ENCODE results near the gene SP1. TPM values are rescaled to one million over a fixed set of nuclear protein-coding genes. Genes with fewer than 3 reads are reported as not detected.

The SP1 gene
- polyA plus RNA-seq, 2 donors = 21.6 to 22.3 TPM

DNA sequence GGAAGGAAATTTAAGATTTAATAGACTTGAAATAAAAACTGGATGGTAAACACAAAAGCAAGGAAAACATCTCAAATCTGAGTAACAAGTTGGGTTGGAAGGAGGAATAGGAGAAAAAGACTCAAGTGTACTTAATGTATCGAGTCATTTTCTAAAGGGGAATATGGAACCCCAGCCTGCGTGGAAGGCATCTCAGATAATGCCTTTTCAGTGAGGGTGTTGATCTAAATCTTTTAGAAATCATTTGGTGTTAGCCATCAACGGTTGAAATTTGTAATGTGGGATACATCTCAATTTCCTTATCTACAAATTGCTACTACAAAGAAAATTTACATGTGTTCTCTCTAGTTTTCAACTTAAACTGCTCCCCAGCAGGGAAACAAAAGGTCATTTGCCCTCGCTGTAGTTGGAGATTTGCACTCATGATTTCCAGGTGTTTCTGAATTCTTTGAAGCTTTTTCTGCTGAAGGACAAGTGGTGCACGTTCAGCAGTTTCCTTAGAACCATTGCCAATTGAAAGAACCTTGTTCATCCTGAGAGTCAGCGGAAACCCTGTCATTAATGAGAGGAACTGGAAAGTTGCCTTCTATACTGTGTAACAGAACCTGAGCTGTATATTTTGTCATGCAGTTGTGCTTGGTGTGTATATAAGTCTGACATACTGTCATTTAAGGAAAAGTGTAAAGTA, 74.1 kb downstream of the SP1 start:
- Histone ChIP-seq H3K36me3 (ENCODE audit: control insufficient read depth in 2 of 2, insufficient read depth in 2 of 2, low read length in 1 of 2) (peaks cover 8 to 23% of the 10 kb centered on the region in 2 donors), H3K9me3 (ENCODE audit: control insufficient read depth in 2 of 2, insufficient read depth in 1 of 2, low read depth in 1 of 2, low read length in 1 of 2) (no peaks in the 10 kb centered on the region), H3K4me3 (ENCODE audit: low read depth in 1 of 2, low read length in 2 of 2) (peak overlapping the region in 1 of 2 donors; percentile 85), H3K27me3 (ENCODE audit: control insufficient read depth in 1 of 2, insufficient read depth in 2 of 2, low read length in 2 of 2) (no peaks in the 10 kb centered on the region), H3K4me1 (ENCODE audit: control insufficient read depth in 2 of 2, insufficient read depth in 2 of 2, low read length in 1 of 2) (peaks cover 0 to 3% of the 10 kb centered on the region in 2 donors), H3K27ac (ENCODE audit: low read depth in 2 of 2, low read length in 1 of 2) (no peak overlapping the region)
- 17 to 19% methylated on average over 6 of the region's 6 CpGs for WGBS, 2 donors

DNA sequence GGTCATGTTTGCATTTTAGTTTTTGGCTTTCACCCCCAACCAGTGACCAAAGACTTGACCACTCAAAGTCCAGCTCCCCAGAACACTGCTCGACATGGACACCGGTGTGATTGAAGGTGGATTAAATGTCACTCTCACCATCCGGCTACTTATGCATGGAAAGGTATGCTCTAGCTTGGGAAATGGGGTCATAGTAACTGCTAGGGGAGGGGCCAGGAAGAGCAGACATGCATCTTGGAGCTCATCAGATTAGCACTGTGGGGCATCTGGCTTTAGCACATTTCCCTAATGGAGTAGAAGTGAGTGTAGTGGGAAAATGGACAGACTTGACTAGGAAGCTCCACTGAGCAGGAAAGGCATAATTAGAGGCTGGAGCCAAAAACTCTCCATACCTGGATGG, 74.7 kb downstream of the SP1 start:
- Histone ChIP-seq H3K9me3 (ENCODE audit: control insufficient read depth in 2 of 2, insufficient read depth in 1 of 2, low read depth in 1 of 2, low read length in 1 of 2) (no peaks in the 10 kb centered on the region), H3K4me1 (ENCODE audit: control insufficient read depth in 2 of 2, insufficient read depth in 2 of 2, low read length in 1 of 2) (peaks cover 0 to 3% of the 10 kb centered on the region in 2 donors), H3K4me3 (ENCODE audit: low read depth in 1 of 2, low read length in 2 of 2) (peak overlapping the region in 1 of 2 donors; percentile 11), H3K27ac (ENCODE audit: low read depth in 2 of 2, low read length in 1 of 2) (no peak overlapping the region), H3K27me3 (ENCODE audit: control insufficient read depth in 1 of 2, insufficient read depth in 2 of 2, low read length in 2 of 2) (no peaks in the 10 kb centered on the region), H3K36me3 (ENCODE audit: control insufficient read depth in 2 of 2, insufficient read depth in 2 of 2, low read length in 1 of 2) (peaks cover 8 to 26% of the 10 kb centered on the region in 2 donors)
- WGBS, 2 donors = 53 to 65% methylated on average over 3 of the region's 3 CpGs

DNA sequence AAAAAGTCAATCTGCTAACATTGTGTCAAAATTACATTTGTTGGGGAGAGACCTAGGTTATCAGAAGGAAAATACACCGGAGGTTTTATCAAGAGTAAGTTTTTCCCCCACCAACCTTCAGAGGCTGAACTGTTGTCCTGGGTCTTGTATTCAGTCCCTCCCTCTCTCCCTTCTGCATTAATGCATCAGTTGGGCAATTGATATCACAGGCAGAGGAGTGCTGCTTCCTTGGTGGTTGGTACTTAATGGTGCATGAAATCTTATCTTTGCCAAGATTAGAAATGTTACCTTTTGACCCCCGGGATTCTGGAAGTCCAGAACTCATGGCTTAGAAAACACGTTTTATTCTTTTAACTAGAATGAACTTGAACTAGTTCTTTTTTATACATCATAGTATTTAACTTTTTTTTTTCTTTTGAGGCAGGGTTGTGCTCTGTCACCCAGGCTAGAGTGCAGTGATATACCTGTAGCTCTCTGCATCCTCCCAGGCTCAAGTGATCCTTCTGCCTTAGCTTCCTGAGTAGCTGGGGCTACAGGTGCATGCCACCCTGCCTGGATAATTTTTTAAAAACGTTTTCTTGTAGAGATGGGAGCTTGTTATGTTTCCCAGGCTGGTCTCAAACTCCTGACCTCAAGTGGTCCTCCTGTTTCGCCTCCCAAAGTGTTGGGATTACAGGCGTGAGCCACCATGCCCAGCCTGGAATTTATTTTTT, 76.8 kb downstream of the SP1 start:
- Histone ChIP-seq H3K4me1 (ENCODE audit: control insufficient read depth in 2 of 2, insufficient read depth in 2 of 2, low read length in 1 of 2) (peaks cover 0 to 3% of the 10 kb centered on the region in 2 donors), H3K9me3 (ENCODE audit: control insufficient read depth in 2 of 2, insufficient read depth in 1 of 2, low read depth in 1 of 2, low read length in 1 of 2) (no peaks in the 10 kb centered on the region), H3K4me3 (ENCODE audit: low read depth in 1 of 2, low read length in 2 of 2) (no peak overlapping the region), H3K36me3 (ENCODE audit: control insufficient read depth in 2 of 2, insufficient read depth in 2 of 2, low read length in 1 of 2) (peaks cover 8 to 42% of the 10 kb centered on the region in 2 donors), H3K27ac (ENCODE audit: low read depth in 2 of 2, low read length in 1 of 2) (no peak overlapping the region), H3K27me3 (ENCODE audit: control insufficient read depth in 1 of 2, insufficient read depth in 2 of 2, low read length in 2 of 2) (no peaks in the 10 kb centered on the region)
- 69% methylated on average over 6 of the region's 6 CpGs for WGBS, 2 donors

DNA sequence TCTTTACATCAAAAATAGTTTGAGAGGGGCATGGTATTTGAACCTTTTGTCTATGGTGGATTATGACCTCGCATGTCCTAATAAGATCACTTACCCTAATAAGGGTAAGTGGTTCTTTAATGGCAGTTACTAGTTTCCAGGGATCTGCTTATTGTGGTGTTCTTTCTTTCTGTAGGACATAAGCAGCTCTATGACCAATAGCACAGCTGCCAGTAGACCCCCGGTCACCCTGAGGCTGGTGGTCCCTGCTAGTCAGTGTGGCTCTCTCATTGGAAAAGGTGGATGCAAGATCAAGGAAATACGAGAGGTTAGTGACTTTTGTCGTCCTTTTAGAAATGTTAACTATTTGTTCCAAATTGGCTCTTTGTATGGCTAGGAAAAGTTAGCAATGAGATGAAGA, 79.1 kb downstream of the SP1 start:
- Histone ChIP-seq H3K27ac (ENCODE audit: low read depth in 2 of 2, low read length in 1 of 2) (no peak overlapping the region), H3K36me3 (ENCODE audit: control insufficient read depth in 2 of 2, insufficient read depth in 2 of 2, low read length in 1 of 2) (peaks cover 8 to 52% of the 10 kb centered on the region in 2 donors), H3K9me3 (ENCODE audit: control insufficient read depth in 2 of 2, insufficient read depth in 1 of 2, low read depth in 1 of 2, low read length in 1 of 2) (no peaks in the 10 kb centered on the region), H3K4me1 (ENCODE audit: control insufficient read depth in 2 of 2, insufficient read depth in 2 of 2, low read length in 1 of 2) (peaks cover 0 to 3% of the 10 kb centered on the region in 2 donors), H3K27me3 (ENCODE audit: control insufficient read depth in 1 of 2, insufficient read depth in 2 of 2, low read length in 2 of 2) (no peaks in the 10 kb centered on the region), H3K4me3 (ENCODE audit: low read depth in 1 of 2, low read length in 2 of 2) (no peak overlapping the region)
- 69 to 76% methylated on average over 4 of the region's 4 CpGs for WGBS, 2 donors

DNA sequence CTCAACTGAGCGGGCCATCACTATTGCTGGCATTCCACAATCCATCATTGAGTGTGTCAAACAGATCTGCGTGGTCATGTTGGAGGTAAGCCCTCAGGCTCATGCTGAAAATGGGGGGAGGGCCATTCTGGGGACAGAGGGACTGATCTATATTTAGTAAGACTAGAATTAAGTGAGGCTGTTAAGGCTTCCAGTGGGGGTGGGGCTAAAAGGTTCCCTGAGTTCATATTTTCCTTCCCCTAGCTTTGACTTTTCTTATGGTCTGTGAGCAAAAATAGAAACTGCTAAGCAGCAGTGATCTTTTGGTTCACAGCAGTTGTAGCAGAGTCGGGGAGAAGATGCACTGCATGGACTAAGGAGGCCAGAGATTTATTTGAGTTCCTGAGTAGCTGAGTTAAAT, 81.1 kb downstream of the SP1 start:
- 61 to 73% methylated on average over 3 of the region's 3 CpGs for WGBS, 2 donors

DNA sequence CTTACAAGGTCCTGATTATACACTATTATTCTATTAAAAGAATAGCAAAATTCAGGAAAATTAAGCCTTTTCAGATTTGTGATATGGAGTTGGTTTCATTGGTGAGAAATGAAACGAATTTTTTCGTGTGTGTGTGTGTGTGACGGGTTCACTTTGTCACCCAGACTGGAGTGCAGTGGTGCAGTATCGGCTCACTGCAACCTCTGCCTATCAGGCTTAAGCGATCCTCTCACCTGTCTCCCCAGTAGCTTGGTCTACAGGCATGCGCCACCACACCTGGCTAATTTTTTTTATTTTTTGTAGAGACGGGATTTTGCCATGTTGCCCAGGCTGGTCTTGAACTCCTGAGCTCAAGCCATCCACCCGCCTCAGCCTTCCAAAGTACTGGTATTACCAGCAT, 81.6 kb downstream of the SP1 start:
- Histone ChIP-seq H3K27ac (ENCODE audit: low read depth in 2 of 2, low read length in 1 of 2) (no peak overlapping the region), H3K4me3 (ENCODE audit: low read depth in 1 of 2, low read length in 2 of 2) (no peak overlapping the region), H3K4me1 (ENCODE audit: control insufficient read depth in 2 of 2, insufficient read depth in 2 of 2, low read length in 1 of 2) (no peaks in the 10 kb centered on the region), H3K27me3 (ENCODE audit: control insufficient read depth in 1 of 2, insufficient read depth in 2 of 2, low read length in 2 of 2) (no peaks in the 10 kb centered on the region), H3K36me3 (ENCODE audit: control insufficient read depth in 2 of 2, insufficient read depth in 2 of 2, low read length in 1 of 2) (peaks cover 19 to 46% of the 10 kb centered on the region in 2 donors), H3K9me3 (ENCODE audit: control insufficient read depth in 2 of 2, insufficient read depth in 1 of 2, low read depth in 1 of 2, low read length in 1 of 2) (no peaks in the 10 kb centered on the region)
- 79 to 80% methylated on average over 8 of the region's 8 CpGs for WGBS, 2 donors

More for the DNA sequence above, 81.1 kb downstream of the SP1 start:
- H3K27me3 ChIP-seq (ENCODE audit: control insufficient read depth in 1 of 2, insufficient read depth in 2 of 2, low read length in 2 of 2) = no peaks in the 10 kb centered on the region
- no peak overlapping the region for H3K27ac ChIP-seq (ENCODE audit: low read depth in 2 of 2, low read length in 1 of 2)
- H3K4me3 ChIP-seq (ENCODE audit: low read depth in 1 of 2, low read length in 2 of 2) = no peak overlapping the region
- no peaks in the 10 kb centered on the region for H3K4me1 ChIP-seq (ENCODE audit: control insufficient read depth in 2 of 2, insufficient read depth in 2 of 2, low read length in 1 of 2)
- H3K9me3 ChIP-seq (ENCODE audit: control insufficient read depth in 2 of 2, insufficient read depth in 1 of 2, low read depth in 1 of 2, low read length in 1 of 2) = no peaks in the 10 kb centered on the region
- peaks cover 20 to 47% of the 10 kb centered on the region in 2 donors for H3K36me3 ChIP-seq (ENCODE audit: control insufficient read depth in 2 of 2, insufficient read depth in 2 of 2, low read length in 1 of 2)

DNA sequence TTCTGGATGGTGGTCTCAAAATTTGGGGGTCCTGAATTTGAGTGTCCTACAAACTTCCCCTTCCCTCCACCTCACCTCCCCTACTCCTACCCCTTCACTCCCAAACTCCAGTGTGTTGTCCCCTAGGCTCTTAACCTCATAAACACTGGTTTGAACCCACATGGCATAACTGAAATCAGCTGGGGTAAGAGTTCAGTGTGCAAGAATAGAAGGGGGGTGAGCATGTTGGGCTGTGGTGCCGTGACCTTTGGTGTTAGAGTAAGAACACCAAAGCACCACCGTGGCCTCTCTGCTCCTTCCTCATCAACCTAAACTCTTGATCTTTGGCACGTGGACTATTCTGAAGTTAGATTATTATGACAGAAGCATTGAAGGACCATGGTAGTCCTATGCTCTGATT, 83.0 kb downstream of the SP1 start:
- WGBS, 2 donors = 65 to 68% methylated on average over 3 of the region's 3 CpGs
- Histone ChIP-seq H3K27ac (ENCODE audit: low read depth in 2 of 2, low read length in 1 of 2) (peak overlapping the region in 1 of 2 donors; percentile 35), H3K4me1 (ENCODE audit: control insufficient read depth in 2 of 2, insufficient read depth in 2 of 2, low read length in 1 of 2) (no peaks in the 10 kb centered on the region), H3K4me3 (ENCODE audit: low read depth in 1 of 2, low read length in 2 of 2) (no peak overlapping the region), H3K36me3 (ENCODE audit: control insufficient read depth in 2 of 2, insufficient read depth in 2 of 2, low read length in 1 of 2) (peaks cover 19 to 51% of the 10 kb centered on the region in 2 donors), H3K9me3 (ENCODE audit: control insufficient read depth in 2 of 2, insufficient read depth in 1 of 2, low read depth in 1 of 2, low read length in 1 of 2) (no peaks in the 10 kb centered on the region), H3K27me3 (ENCODE audit: control insufficient read depth in 1 of 2, insufficient read depth in 2 of 2, low read length in 2 of 2) (no peaks in the 10 kb centered on the region)

DNA sequence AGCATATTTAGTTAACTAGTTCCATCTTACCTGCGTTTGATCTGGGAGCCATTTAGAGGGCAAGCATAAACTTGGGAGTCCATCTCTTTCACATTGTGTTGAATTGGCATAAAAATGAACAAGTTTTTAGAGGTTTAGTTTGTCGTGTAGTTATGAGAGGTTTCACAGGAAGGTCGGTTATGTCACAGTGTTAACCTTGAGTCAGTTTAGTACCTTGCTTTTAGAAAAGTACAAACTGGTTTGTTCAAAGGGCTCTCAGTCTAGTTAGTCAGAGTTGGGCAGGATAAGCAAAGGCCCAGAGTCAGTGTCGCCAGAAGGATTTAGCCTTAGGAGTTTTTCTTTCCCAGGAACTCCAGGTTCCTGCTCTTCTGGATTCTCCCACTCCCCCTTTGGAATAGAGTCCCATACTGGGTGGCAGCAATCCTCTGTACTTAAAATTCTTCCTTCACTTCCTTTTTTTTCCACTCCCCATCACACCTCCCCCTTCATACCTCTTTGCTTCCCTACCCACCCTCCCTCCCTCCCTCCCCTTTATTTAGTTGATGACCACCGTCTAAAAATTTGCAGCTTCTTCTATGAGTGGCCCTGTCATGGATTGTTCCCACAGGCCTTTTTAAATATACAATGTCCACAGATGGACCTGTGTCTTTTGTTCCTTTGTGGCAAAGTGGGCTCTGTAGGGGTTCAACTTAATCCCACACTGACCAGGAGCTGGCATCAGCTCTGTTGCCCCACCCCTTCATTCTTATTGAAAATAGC, 84.0 kb downstream of the SP1 start:
- Histone ChIP-seq H3K27ac (ENCODE audit: low read depth in 2 of 2, low read length in 1 of 2) (no peak overlapping the region), H3K9me3 (ENCODE audit: control insufficient read depth in 2 of 2, insufficient read depth in 1 of 2, low read depth in 1 of 2, low read length in 1 of 2) (no peaks in the 10 kb centered on the region), H3K4me3 (ENCODE audit: low read depth in 1 of 2, low read length in 2 of 2) (no peak overlapping the region), H3K36me3 (ENCODE audit: control insufficient read depth in 2 of 2, insufficient read depth in 2 of 2, low read length in 1 of 2) (peaks cover 23 to 51% of the 10 kb centered on the region in 2 donors), H3K27me3 (ENCODE audit: control insufficient read depth in 1 of 2, insufficient read depth in 2 of 2, low read length in 2 of 2) (no peaks in the 10 kb centered on the region), H3K4me1 (ENCODE audit: control insufficient read depth in 2 of 2, insufficient read depth in 2 of 2, low read length in 1 of 2) (no peaks in the 10 kb centered on the region)
- 41 to 50% methylated on average over 5 of the region's 5 CpGs for WGBS, 2 donors

DNA sequence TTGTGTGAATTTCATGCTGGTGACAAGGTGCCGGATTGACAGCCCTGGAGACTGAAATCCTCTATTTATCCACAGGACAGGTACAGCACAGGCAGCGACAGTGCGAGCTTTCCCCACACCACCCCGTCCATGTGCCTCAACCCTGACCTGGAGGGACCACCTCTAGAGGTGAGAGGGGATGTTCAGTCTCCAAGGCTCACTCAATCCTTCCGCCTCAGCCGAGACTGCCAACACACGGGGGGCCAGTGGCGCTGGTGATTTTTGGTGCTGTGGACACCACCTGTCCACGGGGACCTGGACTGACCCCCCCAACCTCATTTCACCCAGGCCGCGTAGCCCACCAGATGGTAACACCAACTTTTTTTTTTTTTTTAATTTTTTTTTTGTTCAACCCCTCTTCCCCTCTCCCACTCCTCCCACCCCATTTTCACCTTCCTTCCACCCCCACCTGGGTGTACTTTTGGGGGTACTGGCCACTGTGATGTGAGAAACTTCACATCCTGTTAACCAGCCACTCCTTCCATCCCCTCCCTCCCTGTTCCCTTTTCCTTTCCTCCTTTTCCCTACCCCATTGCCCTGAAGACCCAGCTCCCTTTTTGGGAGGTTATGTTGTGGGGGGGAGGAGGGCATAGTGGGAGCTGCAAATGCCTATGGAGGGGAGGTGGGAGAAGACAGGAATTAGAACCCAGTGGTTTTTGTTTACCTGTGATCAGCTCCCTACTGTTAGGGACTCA, 84.9 kb downstream of the SP1 start:
- H3K27ac ChIP-seq (ENCODE audit: low read depth in 2 of 2, low read length in 1 of 2) = no peak overlapping the region
- no peaks in the 10 kb centered on the region for H3K27me3 ChIP-seq (ENCODE audit: control insufficient read depth in 1 of 2, insufficient read depth in 2 of 2, low read length in 2 of 2)
- H3K4me1 ChIP-seq (ENCODE audit: control insufficient read depth in 2 of 2, insufficient read depth in 2 of 2, low read length in 1 of 2) = no peaks in the 10 kb centered on the region
- H3K9me3 ChIP-seq (ENCODE audit: control insufficient read depth in 2 of 2, insufficient read depth in 1 of 2, low read depth in 1 of 2, low read length in 1 of 2) = no peaks in the 10 kb centered on the region
- 93 to 94% methylated on average over 11 of the region's 11 CpGs for WGBS, 2 donors
- peaks cover 23 to 46% of the 10 kb centered on the region in 2 donors for H3K36me3 ChIP-seq (ENCODE audit: control insufficient read depth in 2 of 2, insufficient read depth in 2 of 2, low read length in 1 of 2)
- no peak overlapping the region for H3K4me3 ChIP-seq (ENCODE audit: low read depth in 1 of 2, low read length in 2 of 2)
